GM19463 (cell line): ENCODE measurements around the gene UBE2O.

Experiments
- ATAC-seq: cut with Tn5 transposase; IDR thresholded peaks from one replicate; pipeline ENCODE4 v1.9.1; 2021; ENCODE audit warnings: mild to moderate bottlenecking, moderate library complexity; ENCODE audit not compliant: unreplicated experiment

The UBE2O gene

DNA sequence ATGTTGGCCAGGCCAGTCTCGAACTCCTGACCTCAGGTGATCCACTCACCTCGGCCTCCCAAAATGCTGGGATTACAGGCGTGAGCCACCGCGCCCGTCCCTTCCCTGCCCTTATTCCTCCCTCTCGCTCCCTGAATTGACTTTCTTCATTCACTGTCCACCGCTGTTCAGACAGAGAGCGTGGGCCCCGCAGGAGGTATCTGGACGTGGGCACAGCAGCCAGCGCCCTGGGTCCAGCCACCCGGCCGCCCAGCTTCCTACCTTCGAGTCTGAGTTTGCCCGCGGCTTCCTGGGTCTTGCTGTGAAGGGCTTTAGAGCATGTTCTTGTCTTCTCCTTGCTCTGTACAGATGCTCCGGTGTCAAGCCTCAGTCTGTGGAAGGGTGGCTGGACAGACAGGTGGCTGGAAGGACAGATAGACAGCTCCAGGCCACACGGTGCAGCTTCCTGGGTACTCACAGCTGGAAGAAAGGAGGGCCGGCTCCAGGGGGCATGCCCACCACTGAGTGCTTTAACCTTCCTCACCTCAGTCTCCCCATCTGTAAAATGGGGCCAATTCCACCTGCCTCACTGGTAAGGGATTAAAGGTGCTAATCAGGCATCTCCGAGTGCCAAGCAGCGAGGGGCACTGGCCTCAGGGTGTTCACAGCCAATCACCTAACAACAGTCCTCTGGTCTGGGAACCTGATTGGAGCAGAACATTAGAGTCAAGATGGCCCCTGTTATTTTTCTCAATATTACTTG, 34.7 kb upstream of the UBE2O start:
- ATAC-seq: no peak

GRCh38 chr17:76485569-76485968, 32.6 kb upstream of the UBE2O start:
- no peak for ATAC-seq

GRCh38 chr17:76484228-76484725, 31.3 kb upstream of the UBE2O start:
- ATAC-seq: no peak

GRCh38 chr17:76481071-76481655, 28.2 kb upstream of the UBE2O start:
- peak; percentile 58 for ATAC-seq

DNA sequence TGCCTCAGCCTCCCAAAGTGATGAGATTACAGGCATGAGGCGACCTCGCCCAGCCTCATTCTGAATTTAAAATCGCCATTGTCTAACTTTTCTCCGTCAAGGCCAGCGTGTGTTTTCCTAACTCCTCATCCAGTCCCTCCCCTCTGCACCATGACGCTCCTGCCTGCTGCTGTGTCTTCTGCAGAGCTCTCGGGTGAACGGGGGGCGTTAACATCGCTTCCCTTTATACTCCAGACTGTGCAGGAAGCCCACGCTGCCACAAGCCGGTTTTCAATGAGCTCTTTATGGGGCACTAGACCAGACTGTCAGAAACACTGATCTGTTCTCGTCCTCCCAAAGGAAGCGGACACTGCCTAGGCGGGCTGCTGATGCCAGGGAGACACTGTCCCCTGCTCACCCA, 27.7 kb upstream of the UBE2O start:
- ATAC-seq: no peak

DNA sequence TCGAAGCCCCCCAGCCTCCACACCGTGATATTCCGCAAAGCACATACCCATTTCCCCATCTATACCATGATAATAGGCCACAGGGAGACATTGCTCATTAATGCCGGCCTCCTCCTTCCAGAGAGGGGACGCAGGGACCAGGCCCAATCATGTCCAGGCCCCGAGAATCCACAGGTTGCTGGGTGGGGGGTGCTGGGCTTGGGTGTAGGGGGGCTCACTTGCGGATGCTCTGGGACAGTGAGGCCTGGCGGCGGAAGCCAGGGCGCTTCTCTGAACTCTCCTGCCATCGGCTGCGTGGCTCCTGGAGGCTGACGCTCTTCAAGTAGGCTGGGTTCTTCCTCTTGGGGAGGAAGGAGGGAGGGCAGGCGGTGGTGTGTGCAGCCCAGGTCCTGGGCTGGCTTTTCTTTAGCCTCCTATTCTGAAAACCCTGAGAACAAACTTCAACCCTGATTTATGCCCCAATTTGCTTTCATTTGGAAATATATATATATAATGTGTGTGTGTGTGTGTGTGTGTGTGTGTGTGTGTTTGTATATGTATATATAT, 26.6 kb upstream of the UBE2O start:
- ATAC-seq: no peak

DNA sequence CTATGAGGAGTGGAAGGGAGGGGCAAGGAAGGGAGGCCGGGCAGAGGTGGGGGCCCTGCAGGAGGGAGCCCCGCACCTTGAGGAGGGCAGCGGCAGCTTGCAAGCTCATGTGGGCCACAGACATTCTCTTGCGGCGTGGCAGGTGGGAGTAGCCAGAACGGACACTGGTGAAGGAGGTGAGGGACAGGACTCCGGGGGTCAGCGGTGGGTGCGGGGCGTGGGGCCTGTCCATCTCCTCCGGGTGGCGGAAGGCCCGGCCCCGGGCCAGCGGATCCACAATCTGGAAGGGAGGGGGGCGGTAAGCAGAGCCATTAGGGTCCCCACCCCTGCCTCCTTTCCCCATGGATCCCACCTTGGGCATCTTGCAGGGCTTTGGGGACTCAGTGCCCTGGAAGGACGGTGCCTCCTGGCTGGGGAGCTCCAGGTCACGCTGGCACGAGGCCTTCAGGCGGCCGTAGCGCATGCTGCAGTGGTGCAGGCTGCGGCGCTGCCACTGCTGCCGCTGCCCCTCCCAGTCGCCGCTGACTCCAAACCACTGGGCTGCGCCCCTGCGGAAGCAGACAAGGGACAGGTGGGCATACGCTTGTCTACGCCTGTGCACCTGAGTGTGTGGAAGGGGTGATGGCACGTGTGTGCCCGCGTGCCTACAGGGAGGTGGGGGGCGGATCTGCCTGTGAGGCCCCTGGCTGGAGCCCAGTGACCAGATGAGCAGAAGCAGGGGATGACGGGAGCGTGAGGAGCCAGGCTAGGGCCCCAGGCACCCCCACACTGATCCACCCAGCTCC, 26.0 kb upstream of the UBE2O start:
- ATAC-seq: no peak

DNA sequence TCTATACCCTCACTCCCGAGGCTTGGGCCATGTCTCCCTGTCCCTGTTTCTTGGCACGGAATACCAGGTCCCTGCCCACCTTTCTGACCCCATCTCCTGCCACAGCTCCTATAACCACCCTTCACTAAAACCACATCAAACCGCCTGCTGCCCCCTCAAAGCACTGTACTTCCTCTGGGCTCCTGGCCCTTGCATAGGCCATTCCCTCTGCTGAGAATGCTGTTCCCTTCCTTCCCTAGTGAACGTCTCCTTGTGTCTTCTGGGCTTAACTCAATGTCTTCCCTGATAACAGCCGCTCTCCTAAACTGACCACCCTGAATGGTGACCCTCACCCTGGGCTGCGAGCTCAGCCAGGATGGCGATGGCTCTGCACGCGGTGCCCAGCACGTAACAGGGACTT, 25.1 kb upstream of the UBE2O start:
- ATAC-seq: no peak

GRCh38 chr17:76477576-76477975, 24.6 kb upstream of the UBE2O start:
- ATAC-seq: no peak

DNA sequence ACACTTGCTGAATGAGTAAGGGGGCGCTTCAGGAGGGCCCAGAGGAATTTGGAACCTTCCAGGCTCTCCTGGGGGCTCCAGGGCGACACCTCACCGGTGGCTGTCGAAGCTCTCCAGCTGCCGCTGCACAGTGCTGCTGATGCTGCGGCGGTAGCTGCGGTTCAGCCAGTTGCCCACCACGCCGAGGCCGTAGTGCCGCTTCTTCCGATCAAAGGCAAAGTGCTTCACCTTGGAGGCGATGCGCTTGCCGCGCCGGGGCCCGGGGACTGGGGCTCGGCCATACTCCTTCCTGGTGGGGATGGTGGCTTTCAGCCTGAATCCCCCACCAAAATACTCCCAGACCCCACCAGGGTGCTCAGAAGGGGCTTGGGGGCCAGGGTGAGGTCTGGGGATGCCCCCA, 23.8 kb upstream of the UBE2O start:
- ATAC-seq: no peak

DNA sequence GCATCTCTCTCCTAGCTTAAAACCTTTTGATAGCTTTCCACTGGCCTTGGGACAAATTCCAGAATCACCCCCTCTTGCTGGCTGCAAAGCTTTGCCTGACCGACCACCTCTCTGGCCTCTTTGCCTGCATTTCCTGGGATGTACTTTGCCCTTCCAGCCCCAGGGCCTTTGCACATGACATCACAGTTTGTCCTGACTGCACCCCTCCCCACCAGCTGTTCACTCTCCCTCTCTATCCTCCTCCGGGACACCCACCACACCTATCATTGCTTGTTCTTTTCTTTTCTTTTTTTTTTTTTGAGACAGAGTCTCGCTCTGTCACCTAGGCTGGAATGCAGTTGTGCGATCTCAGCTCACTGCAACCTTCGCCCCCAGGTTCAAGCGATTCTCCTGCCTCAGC, 22.4 kb upstream of the UBE2O start:
- ATAC-seq: no peak

GRCh38 chr17:76474894-76475293, 21.9 kb upstream of the UBE2O start:
- ATAC-seq: no peak

GRCh38 chr17:76474238-76474637, 21.3 kb upstream of the UBE2O start:
- no peak for ATAC-seq

- ATAC-seq: no peak
Measured at GRCh38 chr17:76473541-76473985, 20.6 kb upstream of the UBE2O start.

- ATAC-seq: no peak
Measured at GRCh38 chr17:76472726-76473125, 19.8 kb upstream of the UBE2O start.

- ATAC-seq: no peak
Measured at GRCh38 chr17:76472258-76472645, 19.3 kb upstream of the UBE2O start.

DNA sequence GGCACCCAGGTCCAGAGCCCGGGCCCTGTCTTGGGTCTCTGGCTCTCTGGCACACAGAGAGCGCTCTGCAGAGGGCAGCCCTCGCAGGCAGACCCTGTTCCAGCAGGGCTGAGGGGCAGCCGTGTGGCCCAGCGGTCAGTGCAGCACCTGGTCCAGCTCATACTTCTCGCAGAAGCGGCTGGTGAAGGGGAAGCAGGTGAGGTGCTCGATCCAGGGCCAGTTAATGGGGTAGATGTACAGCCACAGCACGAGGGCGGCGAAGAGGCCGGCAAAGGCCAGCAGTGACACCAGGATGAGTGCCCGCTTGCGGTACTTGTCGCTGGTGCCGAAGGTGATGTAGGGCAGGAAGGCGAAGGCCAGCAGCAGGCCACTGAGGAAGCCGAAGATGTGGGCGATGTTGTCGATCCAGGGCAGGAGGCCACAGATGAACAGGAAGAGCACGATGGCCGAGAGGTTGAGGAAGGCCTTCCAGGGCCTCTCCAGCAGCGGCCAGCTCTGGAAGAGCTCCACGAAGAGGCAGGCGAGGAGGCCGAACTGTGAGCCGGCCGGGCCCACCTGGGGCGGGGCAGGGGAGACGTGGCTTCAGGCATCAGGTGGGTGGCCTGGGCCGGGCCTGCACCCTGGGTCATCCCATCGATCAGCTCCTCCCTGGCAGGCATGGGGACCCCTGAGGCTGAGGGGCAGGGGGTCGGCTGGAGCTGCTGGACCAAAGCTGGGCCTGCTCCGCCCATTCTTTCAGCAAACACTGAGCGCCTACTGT, 18.7 kb upstream of the UBE2O start:
- ATAC-seq: no peak

DNA sequence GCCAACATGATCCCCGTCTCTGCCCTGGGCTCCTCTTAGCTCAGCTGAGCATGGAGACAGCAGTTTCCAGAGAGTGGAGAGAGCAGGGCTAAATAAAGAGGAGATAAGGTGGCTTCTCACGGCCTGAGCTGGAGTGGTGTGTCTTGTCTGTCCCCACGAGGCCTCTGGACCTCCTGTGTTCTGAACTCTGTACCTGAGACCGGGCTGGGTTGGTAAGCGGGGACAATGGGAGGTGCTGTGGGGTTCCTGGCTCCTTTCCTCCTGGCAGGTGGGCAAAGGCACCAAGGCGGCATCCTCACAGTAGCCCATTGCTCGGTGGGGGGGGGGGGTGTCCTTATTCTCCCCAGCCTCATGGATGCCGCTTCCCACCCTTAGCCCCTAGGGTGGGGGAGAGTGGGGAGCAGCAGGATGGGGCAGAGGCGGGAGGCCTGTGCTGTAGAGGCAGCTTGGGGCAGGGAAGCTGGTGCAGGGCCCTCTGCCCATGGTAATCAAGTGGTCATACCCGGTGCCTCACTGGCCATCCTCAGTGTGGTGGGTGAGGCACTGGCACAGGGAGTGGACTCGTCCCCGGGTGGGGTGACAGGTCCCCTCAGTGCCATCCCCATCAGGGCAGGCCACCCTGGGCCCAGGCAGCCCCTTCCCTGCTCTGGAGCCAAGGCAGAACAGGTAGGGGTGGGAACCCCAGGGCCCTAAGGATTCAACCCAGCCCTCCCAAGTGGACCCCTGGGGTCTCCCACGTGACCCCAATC, 17.2 kb upstream of the UBE2O start:
- no peak for ATAC-seq

DNA sequence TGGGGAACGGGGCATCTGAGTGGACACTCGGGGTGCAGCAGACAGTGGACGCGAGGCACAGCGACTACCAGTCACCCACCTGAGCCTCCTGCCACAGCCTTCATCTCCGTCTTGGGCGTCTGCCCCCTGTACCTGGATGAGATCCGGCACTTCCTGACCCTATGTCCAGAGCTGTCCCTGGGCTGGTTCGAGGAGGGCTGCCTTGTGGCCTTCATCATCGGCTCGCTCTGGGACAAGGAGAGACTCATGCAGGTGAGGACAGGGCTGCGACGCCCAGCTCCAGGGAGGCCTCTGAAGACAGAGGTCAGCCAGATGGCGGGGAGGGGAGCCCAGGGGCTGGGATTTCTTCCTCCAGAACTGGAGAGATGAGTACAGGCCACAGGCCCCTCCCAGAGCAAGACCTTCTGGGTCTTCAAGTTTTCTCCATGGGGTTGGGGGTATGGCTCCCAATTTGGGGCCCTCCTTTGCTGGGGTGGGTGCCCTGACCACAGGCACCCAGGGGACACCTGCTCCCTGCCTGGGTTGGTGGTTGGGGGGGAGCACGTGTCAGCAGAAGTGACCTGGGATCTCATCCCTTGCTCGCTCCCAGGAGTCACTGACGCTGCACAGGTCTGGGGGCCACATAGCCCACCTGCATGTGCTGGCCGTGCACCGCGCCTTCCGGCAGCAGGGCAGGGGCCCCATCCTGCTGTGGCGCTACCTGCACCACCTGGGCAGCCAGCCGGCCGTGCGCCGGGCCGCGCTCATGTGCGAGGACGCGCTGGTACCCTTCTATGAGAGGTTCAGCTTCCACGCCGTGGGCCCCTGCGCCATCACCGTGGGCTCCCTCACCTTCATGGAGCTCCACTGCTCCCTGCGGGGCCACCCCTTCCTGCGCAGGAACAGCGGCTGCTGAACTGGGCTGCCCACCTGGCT, 16.4 kb upstream of the UBE2O start:
- no peak for ATAC-seq
